HL-60 (cell line): ENCODE data around the gene KCTD8.

ENCODE experiments used
- POLR2AphosphoS5 ChIP-seq: IDR thresholded peaks from 2 replicates; pipeline ENCODE4 v1.6.1; 2012; ENCODE audit warnings: low read depth
- TF ChIP-seq, protein P1 (sequence below): IDR thresholded peaks from one replicate; pipeline ENCODE4 v1.5.1; 2011; ENCODE audit warnings: low read length, control low read depth, inconsistent platforms; ENCODE audit not compliant: insufficient read depth
- TF ChIP-seq, protein P2 (sequence below): IDR thresholded peaks from 2 replicates; pipeline ENCODE4 v1.6.1; 2012; ENCODE audit warnings: low read depth; ENCODE audit not compliant: insufficient replicate concordance

DNA sequence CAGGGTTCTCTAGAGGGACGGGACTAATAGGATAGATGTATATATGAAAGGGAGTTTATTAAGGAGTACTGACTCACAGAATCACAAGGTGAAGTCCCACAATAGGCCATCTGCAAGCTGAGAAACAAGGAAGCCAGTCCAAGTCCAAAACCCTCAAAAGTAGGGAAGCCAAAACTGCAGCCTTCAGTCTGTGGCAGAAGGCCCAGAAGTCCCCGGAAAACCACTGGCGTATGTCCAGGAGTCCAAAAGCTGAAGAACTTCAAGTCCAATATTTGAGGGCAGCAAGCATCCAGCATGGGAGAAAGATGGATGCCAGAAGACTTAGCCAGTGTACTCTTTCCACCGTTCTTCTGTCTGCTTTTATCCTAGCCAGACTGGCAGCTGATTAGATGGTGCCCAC, 227.2 kb downstream of the KCTD8 start:
- TF ChIP-seq, protein P1, sequence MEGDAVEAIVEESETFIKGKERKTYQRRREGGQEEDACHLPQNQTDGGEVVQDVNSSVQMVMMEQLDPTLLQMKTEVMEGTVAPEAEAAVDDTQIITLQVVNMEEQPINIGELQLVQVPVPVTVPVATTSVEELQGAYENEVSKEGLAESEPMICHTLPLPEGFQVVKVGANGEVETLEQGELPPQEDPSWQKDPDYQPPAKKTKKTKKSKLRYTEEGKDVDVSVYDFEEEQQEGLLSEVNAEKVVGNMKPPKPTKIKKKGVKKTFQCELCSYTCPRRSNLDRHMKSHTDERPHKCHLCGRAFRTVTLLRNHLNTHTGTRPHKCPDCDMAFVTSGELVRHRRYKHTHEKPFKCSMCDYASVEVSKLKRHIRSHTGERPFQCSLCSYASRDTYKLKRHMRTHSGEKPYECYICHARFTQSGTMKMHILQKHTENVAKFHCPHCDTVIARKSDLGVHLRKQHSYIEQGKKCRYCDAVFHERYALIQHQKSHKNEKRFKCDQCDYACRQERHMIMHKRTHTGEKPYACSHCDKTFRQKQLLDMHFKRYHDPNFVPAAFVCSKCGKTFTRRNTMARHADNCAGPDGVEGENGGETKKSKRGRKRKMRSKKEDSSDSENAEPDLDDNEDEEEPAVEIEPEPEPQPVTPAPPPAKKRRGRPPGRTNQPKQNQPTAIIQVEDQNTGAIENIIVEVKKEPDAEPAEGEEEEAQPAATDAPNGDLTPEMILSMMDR, result no peak
- TF ChIP-seq POLR2AphosphoS5, result no peak
- TF ChIP-seq, protein P2, sequence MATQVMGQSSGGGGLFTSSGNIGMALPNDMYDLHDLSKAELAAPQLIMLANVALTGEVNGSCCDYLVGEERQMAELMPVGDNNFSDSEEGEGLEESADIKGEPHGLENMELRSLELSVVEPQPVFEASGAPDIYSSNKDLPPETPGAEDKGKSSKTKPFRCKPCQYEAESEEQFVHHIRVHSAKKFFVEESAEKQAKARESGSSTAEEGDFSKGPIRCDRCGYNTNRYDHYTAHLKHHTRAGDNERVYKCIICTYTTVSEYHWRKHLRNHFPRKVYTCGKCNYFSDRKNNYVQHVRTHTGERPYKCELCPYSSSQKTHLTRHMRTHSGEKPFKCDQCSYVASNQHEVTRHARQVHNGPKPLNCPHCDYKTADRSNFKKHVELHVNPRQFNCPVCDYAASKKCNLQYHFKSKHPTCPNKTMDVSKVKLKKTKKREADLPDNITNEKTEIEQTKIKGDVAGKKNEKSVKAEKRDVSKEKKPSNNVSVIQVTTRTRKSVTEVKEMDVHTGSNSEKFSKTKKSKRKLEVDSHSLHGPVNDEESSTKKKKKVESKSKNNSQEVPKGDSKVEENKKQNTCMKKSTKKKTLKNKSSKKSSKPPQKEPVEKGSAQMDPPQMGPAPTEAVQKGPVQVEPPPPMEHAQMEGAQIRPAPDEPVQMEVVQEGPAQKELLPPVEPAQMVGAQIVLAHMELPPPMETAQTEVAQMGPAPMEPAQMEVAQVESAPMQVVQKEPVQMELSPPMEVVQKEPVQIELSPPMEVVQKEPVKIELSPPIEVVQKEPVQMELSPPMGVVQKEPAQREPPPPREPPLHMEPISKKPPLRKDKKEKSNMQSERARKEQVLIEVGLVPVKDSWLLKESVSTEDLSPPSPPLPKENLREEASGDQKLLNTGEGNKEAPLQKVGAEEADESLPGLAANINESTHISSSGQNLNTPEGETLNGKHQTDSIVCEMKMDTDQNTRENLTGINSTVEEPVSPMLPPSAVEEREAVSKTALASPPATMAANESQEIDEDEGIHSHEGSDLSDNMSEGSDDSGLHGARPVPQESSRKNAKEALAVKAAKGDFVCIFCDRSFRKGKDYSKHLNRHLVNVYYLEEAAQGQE, result no peak
